Measurements from ENCODE around the gene FRAS1. TPM values are rescaled to one million over a fixed set of nuclear protein-coding genes. Genes with fewer than 3 reads are reported as not detected.
"Not testable (repeated sequence)": the region's sequence is repeated elsewhere in the genome, so short reads cannot be mapped to it uniquely, and the experiment has no call there.

Gene FRAS1, protein sequence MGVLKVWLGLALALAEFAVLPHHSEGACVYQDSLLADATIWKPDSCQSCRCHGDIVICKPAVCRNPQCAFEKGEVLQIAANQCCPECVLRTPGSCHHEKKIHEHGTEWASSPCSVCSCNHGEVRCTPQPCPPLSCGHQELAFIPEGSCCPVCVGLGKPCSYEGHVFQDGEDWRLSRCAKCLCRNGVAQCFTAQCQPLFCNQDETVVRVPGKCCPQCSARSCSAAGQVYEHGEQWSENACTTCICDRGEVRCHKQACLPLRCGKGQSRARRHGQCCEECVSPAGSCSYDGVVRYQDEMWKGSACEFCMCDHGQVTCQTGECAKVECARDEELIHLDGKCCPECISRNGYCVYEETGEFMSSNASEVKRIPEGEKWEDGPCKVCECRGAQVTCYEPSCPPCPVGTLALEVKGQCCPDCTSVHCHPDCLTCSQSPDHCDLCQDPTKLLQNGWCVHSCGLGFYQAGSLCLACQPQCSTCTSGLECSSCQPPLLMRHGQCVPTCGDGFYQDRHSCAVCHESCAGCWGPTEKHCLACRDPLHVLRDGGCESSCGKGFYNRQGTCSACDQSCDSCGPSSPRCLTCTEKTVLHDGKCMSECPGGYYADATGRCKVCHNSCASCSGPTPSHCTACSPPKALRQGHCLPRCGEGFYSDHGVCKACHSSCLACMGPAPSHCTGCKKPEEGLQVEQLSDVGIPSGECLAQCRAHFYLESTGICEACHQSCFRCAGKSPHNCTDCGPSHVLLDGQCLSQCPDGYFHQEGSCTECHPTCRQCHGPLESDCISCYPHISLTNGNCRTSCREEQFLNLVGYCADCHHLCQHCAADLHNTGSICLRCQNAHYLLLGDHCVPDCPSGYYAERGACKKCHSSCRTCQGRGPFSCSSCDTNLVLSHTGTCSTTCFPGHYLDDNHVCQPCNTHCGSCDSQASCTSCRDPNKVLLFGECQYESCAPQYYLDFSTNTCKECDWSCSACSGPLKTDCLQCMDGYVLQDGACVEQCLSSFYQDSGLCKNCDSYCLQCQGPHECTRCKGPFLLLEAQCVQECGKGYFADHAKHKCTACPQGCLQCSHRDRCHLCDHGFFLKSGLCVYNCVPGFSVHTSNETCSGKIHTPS (N-terminal part only)
- not detected in 2 replicates for total RNA-seq

DNA sequence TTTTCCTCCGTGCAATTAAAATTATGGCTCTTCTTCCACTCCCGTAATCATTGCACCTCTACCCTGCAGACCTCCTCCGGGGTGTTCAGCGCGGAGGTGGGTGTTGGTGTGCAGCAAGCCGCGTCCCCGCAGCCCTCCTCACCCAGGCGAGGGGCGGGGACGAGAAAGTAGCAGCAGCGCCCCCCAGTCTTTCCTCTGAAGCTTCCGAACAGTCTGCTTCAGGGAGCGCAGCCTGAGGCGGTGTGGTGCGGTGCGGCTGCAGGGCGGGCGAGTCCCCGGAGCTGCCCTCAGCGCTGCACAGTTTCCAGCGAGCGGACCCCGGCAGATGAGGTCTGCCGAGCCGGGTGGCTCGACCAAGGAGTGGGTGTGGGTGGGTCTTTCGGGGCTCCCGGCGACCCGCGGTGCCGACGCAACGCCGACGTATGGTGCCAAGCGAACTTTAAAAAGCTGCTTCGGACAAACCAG lies at the start of gene FRAS1:
Gene FRAS1 (plus strand): TSS at position 189 of the 465 bp plus-strand sequence. CDS start 687 bp downstream, outside the sequence.
- Mint-ChIP-seq H3K4me1 (ENCODE audit: low read depth) (peaks cover 24% of the 10 kb centered on the region), H3K4me3 (ENCODE audit: low read depth) (peak within 1 kb of the TSS; percentile 80), H3K36me3 (ENCODE audit: low read depth) (no peaks in the 10 kb centered on the region), H3K27me3 (ENCODE audit: low read depth) (peaks cover 64% of the 10 kb centered on the region), H3K9me3 (no peaks in the 10 kb centered on the region), H3K27ac (no peak within 1 kb of the TSS)
- DNase-seq (ENCODE audit: low spot score), result no peak
- intact Hi-C loops (cut with micrococcal nuclease), result no loop called here

DNA sequence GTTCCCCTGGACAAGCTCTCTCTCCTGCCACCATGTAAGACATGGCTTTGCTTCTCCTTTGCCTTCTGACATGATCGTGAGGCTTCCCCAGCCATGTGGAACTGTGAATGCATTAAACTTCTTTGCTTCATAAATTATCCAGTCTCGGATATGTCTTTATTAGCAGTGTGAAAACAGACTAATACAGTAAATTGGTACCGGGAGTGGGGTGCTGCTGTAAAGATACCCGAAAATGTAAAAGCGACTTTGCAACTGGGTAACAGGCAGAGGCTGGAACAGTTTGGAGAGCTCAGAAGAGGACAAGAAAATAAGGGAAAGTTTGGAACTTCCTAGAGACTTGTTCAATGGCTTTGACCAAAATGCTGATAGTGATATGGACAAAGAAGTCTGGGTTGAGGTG lies 46.1 kb upstream of the FRAS1 start:
- H3K36me3 Mint-ChIP-seq (ENCODE audit: low read depth); DNase-seq (ENCODE audit: low spot score); intact Hi-C loops (cut with micrococcal nuclease); H3K27me3 Mint-ChIP-seq (ENCODE audit: low read depth); H3K4me3 Mint-ChIP-seq (ENCODE audit: low read depth); H3K4me1 Mint-ChIP-seq (ENCODE audit: low read depth); H3K9me3 Mint-ChIP-seq; H3K27ac Mint-ChIP-seq: not testable (repeated sequence)

DNA sequence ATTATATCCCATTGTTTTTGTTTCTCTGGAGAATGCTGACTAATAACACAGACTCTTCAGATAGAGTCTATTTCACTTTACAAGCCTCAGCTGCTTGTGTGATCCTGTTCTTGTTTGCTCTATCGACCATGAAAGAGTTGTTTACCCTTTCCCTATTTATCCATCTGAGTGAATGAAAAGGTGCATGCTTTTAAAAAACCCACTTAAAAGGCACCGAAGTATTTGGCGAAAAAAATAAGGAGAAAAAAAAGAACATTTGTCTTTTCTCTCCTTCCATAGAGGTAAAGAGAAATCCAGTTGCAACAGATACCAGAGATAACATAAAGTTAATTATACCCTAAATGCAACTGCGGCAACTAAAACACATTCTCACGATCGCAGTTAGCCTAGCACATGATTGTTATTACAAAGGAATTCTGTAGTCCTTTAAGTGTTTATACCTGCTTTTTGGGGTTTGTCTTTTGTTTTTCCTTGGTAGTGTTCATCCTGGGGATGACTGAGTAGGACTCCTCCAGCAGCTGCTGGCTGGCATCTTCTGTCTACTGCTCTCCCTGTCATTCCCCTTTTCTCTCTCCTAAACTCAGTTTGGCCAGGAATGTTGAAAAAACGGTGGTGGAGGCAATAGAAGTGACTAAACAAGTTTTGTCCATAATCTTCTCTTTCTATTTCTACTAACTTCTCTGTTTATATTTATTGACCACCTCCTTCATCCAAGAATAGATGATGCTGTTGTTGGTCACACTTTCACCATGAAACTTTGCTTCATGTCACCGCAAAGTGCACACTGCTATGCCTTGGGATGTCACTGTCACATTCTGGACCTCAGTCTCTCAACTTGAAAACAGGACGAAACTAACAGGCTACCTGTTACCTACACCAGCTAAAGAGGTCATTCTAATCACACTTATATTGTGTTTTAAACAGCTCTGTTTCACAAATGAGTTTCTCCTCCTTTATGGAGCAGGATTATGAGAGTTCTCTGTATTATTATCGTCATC lies 41.9 kb upstream of the FRAS1 start:
- Mint-ChIP-seq H3K4me3 (ENCODE audit: low read depth) (no peak overlapping the region), H3K27me3 (ENCODE audit: low read depth) (peaks cover 1% of the 10 kb centered on the region), H3K27ac (no peak overlapping the region), H3K9me3 (peaks cover 7% of the 10 kb centered on the region), H3K36me3 (ENCODE audit: low read depth) (no peaks in the 10 kb centered on the region), H3K4me1 (ENCODE audit: low read depth) (no peaks in the 10 kb centered on the region)
- no peak for DNase-seq (ENCODE audit: low spot score)
- intact Hi-C loops (cut with micrococcal nuclease), result no loop called here

DNA sequence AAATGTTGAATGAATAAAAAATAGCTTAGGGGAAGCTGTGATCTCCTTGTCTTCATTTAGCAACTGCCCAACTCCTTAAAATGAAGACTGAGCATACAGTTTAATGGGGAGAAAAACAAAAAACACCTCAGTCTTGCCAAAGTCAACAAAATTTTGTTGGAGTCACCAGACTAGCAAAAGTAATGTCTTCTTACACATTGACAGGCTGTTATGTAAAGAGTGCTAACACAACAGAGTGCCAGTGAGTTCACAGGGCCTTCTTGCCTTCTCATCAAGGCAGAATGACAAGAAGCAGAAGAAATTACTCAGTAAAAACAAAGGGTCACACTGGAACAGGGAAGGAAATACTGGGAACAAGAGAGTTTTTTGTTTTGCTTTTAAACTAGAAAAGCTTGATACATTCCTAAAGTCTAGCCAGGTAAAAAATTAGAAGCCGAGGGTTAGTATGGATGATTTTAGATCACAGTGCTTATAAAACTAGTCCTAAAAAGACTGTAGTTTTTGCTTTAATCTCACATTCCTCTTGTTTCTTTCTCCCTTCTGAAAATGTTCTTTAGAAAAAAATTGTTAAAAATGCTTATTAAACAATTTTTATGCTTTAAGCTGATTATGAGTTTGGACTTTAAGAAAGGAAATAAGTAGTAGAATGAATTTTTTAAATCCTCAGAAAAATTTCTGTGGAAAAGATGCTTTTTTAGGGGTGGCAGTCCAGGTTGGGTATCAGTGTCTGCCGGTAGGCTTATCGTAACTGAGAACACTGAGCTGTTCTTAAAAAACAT lies 38.7 kb upstream of the FRAS1 start:
- Mint-ChIP-seq H3K4me1 (ENCODE audit: low read depth) (no peaks in the 10 kb centered on the region), H3K4me3 (ENCODE audit: low read depth) (no peak overlapping the region), H3K9me3 (no peaks in the 10 kb centered on the region), H3K36me3 (ENCODE audit: low read depth) (no peaks in the 10 kb centered on the region), H3K27ac (no peak overlapping the region), H3K27me3 (ENCODE audit: low read depth) (peaks cover 1% of the 10 kb centered on the region)
- DNase-seq (ENCODE audit: low spot score), result no peak
- intact Hi-C loops (cut with micrococcal nuclease), result no loop called here

DNA sequence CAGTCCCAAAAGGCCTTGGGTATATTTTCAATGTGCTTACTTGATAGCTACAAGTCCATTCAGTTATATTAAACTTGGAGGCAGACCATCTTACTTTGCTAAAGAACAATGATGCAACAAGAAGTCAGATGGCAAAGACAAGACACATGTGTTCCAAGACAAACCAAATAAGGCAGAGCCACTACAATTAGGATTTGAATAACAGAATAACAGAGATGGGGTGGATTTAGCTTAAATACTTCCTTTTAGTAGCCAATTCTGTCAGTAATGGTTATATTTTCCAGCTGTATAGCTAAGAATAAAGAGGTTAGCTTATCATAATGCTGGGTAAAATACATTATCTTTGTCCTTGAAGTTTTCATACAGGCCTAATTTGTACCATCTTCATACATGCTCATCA lies 37.7 kb upstream of the FRAS1 start:
- intact Hi-C loops (cut with micrococcal nuclease), result no loop called here

DNA sequence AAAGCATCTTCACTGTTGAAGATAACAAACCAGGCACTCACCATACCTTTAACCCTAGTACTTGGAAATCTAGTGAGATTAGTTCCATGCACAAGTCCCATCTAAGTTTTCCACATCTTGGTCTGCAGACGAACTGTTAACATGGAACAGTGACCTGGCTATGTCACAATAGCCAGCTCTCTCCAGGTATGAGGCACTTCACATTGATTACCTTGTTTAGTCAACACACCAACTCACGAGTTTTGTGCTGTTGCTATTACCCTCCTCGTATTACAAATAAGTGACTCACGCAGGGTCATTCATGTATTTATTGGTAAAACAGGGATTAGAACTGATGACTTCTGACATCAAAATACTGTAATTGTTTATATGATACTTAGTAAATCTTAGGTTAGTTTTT lies 36.4 kb upstream of the FRAS1 start:
- no peaks in the 10 kb centered on the region for H3K9me3 Mint-ChIP-seq
- H3K27me3 Mint-ChIP-seq (ENCODE audit: low read depth), result peaks cover 1% of the 10 kb centered on the region
- no peak for DNase-seq (ENCODE audit: low spot score)
- H3K36me3 Mint-ChIP-seq (ENCODE audit: low read depth), result no peaks in the 10 kb centered on the region
- intact Hi-C loops (cut with micrococcal nuclease), result no loop called here
- H3K4me3 Mint-ChIP-seq (ENCODE audit: low read depth), result no peak overlapping the region
- H3K4me1 Mint-ChIP-seq (ENCODE audit: low read depth), result no peaks in the 10 kb centered on the region
- H3K27ac Mint-ChIP-seq, result no peak overlapping the region

More for the DNA sequence above, 37.7 kb upstream of the FRAS1 start:
- Mint-ChIP-seq H3K9me3 (no peaks in the 10 kb centered on the region), H3K4me3 (ENCODE audit: low read depth) (no peak overlapping the region), H3K4me1 (ENCODE audit: low read depth) (no peaks in the 10 kb centered on the region), H3K36me3 (ENCODE audit: low read depth) (no peaks in the 10 kb centered on the region), H3K27ac (no peak overlapping the region), H3K27me3 (ENCODE audit: low read depth) (peaks cover 1% of the 10 kb centered on the region)
- DNase-seq (ENCODE audit: low spot score), result no peak

DNA sequence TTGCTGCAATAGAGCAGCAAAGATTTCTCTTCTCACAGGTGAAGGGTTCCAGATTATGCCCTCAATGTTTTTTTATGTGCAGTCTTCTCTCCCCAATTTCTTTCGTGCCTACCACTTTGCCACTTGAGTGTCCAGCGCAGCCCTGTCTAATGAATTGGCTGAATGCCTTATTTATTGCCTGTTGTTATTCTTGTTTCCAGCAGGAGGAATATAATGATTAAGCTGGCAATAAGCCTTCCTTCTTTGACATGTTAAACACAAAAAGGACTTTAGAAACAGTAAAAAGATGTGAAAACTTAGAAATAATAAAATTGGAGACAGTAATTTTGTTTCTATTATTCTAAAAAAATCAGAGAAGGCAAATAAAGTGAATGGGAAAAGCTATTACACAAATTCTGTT lies 34.6 kb upstream of the FRAS1 start:
- no peak for DNase-seq (ENCODE audit: low spot score)
- H3K4me3 Mint-ChIP-seq (ENCODE audit: low read depth), result no peak overlapping the region
- no peaks in the 10 kb centered on the region for H3K4me1 Mint-ChIP-seq (ENCODE audit: low read depth)
- no peaks in the 10 kb centered on the region for H3K9me3 Mint-ChIP-seq
- no peak overlapping the region for H3K27ac Mint-ChIP-seq
- intact Hi-C loops (cut with micrococcal nuclease), result no loop called here
- no peaks in the 10 kb centered on the region for H3K36me3 Mint-ChIP-seq (ENCODE audit: low read depth)
- peaks cover 1% of the 10 kb centered on the region for H3K27me3 Mint-ChIP-seq (ENCODE audit: low read depth)

DNA sequence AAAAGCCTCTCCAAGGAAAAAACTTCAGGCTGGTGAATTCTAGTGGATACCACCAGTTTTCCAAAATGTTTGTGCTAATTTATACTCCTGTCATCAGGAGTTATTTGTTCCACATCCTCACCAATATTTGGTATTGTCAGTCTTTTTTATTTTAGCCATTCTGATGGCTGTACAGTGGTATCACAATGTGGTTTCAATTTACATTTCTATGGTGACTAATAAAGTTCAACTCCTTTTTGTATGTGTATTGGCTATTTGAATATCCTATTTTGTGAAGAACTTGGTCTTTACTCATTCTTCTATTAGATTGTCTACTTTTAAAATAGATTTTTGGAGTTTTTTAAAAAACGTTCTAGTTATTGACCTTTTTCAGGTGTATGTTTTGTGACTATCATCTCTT lies 33.0 kb upstream of the FRAS1 start:
- Mint-ChIP-seq H3K9me3 (no peaks in the 10 kb centered on the region), H3K4me3 (ENCODE audit: low read depth) (no peak overlapping the region), H3K4me1 (ENCODE audit: low read depth) (no peaks in the 10 kb centered on the region), H3K27ac (no peak overlapping the region), H3K27me3 (ENCODE audit: low read depth) (peaks cover under 1% of the 10 kb centered on the region), H3K36me3 (ENCODE audit: low read depth) (no peaks in the 10 kb centered on the region)
- intact Hi-C loops (cut with micrococcal nuclease), result no loop called here
- no peak for DNase-seq (ENCODE audit: low spot score)

DNA sequence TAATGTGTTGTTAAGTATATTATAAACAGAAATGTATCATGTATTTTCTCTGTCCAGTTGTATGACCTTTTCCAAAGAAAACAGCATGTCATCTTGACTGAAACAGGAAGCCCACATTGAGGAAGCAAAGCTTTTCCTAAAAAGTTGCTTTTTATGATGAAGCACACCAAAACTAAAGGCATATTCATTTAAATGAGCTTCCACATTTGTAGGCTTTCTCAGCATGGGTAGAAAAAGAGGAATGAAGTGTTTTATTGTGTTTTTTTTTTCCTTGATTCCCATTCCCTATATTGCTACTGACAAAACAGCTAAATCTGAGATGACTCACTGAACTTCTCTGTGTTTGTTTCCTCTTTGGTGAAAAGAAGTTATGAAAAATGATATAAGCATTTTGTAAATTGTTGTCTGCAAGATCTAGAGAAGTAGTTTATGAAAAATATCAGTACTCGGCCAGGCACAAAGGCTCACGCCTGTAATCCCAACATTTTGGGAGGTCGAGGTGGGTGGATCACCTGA lies 32.5 kb upstream of the FRAS1 start:
- no peak overlapping the region for H3K27ac Mint-ChIP-seq
- H3K4me3 Mint-ChIP-seq (ENCODE audit: low read depth), result no peak overlapping the region
- no peaks in the 10 kb centered on the region for H3K9me3 Mint-ChIP-seq
- peaks cover 1% of the 10 kb centered on the region for H3K27me3 Mint-ChIP-seq (ENCODE audit: low read depth)
- intact Hi-C loops (cut with micrococcal nuclease), result no loop called here
- DNase-seq (ENCODE audit: low spot score), result no peak
- H3K4me1 Mint-ChIP-seq (ENCODE audit: low read depth), result no peaks in the 10 kb centered on the region
- no peaks in the 10 kb centered on the region for H3K36me3 Mint-ChIP-seq (ENCODE audit: low read depth)

DNA sequence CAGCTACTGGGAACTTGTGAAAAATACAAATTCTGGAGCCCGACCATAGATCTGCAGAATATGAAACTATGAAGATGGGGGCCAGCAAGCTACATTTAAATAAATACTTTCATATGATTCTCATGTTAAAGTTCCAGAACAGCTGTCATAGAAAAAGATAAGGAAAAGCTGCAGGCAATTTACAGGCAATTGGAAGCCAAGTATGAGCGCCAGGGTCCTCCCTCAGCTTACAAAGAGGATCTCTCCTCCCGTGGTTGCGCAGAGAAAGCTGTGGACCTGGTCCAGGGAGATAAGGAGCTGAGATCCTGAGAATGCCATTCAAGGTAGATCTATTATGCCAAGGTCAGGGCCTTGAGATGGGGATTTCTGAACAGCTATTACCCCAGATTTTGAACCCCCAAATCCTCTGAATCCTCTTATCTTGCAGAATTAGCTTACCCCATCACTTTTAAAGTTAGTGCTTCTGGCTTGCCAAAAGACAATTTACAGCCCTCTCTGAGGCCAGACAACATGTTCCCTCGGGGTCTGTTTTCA lies 25.6 kb upstream of the FRAS1 start:
- intact Hi-C loops (cut with micrococcal nuclease), result no loop called here
- no peak overlapping the region for H3K27ac Mint-ChIP-seq
- no peaks in the 10 kb centered on the region for H3K4me1 Mint-ChIP-seq (ENCODE audit: low read depth)

DNA sequence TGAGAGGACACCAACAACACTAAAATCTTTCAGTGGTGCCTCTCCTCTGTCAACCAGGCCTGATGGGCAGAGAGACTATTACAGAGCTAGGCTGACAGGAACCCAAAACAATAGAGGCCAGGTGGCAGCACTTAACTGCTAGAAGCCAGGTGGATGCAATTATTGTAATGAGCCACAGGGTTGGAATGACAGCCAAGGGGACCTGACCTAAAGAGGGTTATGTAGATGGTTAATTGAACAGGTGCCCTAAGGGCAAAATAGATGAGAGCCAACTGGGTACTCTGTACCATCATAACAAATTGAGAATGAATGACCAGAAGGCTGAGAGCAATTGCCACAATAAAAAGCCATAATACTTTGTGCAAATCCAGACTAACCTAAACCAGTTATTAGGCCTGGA lies 24.7 kb upstream of the FRAS1 start:
- intact Hi-C loops (cut with micrococcal nuclease), result no loop called here
- Mint-ChIP-seq H3K4me3 (ENCODE audit: low read depth) (no peak overlapping the region), H3K27ac (no peak overlapping the region)

More for the DNA sequence above, 25.6 kb upstream of the FRAS1 start:
- peaks cover 6% of the 10 kb centered on the region for H3K27me3 Mint-ChIP-seq (ENCODE audit: low read depth)
- no peaks in the 10 kb centered on the region for H3K36me3 Mint-ChIP-seq (ENCODE audit: low read depth)
- no peak overlapping the region for H3K4me3 Mint-ChIP-seq (ENCODE audit: low read depth)
- no peak for DNase-seq (ENCODE audit: low spot score)
- no peaks in the 10 kb centered on the region for H3K9me3 Mint-ChIP-seq

More for the DNA sequence above, 24.7 kb upstream of the FRAS1 start:
- DNase-seq (ENCODE audit: low spot score), result no peak
- no peaks in the 10 kb centered on the region for H3K9me3 Mint-ChIP-seq
- no peaks in the 10 kb centered on the region for H3K36me3 Mint-ChIP-seq (ENCODE audit: low read depth)
- peaks cover 6% of the 10 kb centered on the region for H3K27me3 Mint-ChIP-seq (ENCODE audit: low read depth)
- H3K4me1 Mint-ChIP-seq (ENCODE audit: low read depth), result no peaks in the 10 kb centered on the region
